OCI-LY3 (cell line): ENCODE measurements around the gene TTC28.

Experiments
- CTCF ChIP-seq: fragments of 200-600, 300-600 bp; sonication (generic); IDR thresholded peaks from 2 replicates; pipeline ENCODE4 v1.5.1; 2014; ENCODE audit warnings: antibody characterized with exemption, low read length, low read depth
- EZH2phosphoT487 ChIP-seq: fragments of 200-600 bp; shearing (Covaris generic); IDR thresholded peaks from 2 replicates; pipeline ENCODE4 v1.6.1; 2018; ENCODE audit warnings: antibody characterized with exemption, mixed run types, low read depth

DNA sequence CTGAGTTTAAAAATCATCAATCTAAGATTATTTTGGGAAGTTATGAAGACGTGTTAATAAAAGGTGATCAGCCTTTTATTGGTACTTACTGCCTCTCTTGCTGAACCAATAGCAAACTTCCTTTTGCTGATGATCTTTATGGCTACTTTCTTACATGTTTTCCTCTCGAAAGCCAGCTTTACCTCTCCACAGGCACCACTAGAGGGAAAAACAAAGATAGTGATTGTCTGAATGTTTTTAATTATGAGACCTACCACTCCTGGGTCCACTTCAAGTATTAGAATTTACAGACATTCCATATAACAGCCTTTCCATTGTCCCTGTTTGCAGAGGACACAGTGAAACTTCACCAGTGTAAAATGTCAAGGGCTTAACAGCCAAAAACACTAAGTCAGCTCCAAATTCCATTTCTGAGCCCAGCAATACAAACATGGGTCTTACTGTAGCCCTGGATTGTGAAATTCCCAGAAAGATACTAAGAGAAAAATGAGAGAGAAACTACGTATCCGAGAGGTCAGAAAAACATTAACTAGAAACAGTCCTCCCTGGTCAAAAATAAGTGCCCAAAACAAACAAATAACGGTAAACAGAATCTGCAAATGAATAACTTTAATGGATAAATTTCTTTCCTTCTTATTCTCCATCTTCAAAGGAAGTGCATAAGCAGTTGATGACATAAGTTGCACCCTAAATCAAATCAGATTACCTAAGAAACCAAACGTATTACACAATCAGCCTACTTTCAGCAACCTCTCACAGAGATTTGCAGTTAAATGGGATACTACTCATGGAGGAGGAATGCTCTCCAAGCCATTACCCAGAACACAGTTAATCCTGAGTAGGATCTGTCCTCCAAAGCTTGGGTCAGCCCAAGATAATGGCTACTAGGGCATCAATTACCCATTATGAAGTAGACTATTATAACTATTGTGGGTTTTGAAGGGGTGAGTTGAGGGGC, 32.5 kb upstream of the TTC28 start:
- TF ChIP-seq CTCF: no peak
- no peak for TF ChIP-seq EZH2phosphoT487
